NCI-H1930 (cell line): ENCODE measurements around the gene TNFSF4.
"Not testable (repeated sequence)": the region's sequence is repeated elsewhere in the genome, so short reads cannot be mapped to it uniquely, and the experiment has no call there.

ENCODE experiments used
- DNase-seq, 2 experiments: peaks; one replicate each; lab custom pipeline; 2025; lab: John Stamatoyannopoulos, UW

TNFSF4 gene

DNA sequence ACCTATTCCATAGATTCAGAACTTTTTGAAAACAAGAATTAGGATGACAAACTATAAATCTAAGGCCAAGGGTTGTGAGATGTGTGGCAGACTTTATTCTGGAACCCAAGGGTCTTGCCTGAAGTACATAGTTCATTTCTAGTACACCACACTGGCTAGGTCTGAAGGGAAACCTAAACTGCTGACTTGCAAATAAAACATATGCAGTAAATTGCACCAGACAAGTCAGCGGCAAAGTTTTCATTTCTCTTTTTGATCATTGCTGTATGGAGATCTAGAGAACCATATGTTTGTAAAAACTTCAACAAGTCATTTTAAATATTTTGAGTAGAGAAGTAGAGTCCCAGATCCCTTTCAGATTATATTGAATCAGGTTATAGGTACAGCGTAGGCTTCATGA lies 43.9 kb downstream of the TNFSF4 start:
- DNase-seq = no peak

DNA sequence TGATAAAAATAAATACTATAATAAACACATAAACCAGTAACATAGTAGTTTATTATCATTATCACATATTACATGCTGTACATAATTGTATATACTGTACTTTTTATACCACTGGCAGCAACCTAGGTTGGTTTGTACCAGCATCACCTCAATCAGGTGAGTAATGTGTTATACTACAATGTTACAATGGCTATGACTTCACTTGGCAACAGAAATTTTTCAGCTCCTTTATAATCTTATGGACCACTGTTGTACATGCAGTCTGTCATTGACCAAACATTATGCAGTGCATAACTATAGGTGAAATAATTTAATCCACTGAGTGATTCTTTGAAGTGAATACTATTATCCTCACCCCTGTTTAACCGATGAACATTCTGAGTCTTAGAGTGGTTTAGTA lies 44.5 kb downstream of the TNFSF4 start:
- no peak for DNase-seq

DNA sequence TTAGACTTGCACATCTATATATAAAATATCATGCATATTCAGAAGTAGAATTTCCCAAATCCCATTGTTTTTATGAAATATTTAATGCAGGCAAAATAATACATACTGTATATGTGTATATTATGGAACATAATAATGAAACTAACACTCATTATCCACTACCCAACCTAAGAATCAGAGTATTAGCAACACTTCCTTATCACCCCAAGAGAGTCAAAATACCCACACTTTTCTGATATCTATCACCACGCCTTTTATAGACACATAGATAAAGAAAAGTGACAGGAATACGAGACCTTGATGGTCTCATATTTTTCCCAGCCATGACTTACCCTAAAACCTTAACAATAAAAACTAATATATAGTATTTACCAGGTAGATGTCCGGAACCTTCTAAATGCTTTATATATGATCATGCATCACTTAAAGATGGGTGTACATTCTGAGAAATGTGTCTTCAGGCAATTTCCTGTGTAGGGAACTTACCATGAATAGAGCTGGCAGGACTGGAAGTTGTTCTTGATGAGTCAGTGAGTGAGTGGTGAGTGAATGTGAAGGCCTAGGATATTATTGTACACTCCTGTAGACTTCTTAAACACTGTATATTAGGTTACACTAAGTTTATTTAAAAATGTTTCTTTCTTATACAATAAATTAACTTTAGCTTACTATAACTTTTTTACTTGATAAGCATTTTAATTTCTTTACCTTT lies 45.5 kb downstream of the TNFSF4 start:
- DNase-seq = no peak

DNA sequence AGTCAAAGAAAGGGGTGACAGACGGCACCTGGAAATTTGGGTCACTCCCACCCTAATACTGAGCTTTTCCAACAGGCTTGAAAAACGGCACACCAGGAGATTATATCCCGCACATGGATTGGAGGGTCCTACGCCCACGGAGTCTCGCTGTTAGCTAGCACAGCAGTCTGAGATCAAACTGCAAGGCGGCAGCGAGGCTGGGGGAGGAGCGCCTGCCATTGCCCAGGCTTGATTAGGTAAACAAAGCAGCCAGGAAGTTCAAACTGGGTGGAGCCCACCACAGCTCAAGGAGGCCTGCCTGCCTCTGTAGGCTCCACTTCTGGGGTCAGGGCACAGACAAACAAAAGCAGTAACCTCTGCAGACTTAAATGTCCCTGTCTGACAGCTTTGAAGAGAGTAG lies 53.2 kb downstream of the TNFSF4 start:
- DNase-seq = not testable (repeated sequence)

DNA sequence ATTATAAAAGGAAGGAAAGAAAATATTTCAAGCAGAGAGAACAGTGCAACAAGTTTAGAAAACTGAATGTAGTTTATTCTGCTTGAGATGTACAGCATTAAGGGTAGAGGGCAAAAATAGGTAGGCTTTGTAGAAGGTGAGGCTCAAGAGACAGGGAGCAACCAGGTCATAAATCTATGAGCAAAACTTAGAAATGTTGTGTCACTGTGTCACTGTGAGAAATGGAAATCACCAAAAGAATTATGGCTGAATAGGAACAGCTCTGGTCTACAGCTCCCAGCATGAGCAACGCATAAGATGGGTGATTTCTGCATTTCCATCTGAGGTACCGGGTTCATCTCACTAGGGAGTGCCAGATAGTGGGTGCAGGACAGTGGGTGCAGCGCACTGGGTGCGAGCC lies 53.6 kb downstream of the TNFSF4 start:
- no peak for DNase-seq

DNA sequence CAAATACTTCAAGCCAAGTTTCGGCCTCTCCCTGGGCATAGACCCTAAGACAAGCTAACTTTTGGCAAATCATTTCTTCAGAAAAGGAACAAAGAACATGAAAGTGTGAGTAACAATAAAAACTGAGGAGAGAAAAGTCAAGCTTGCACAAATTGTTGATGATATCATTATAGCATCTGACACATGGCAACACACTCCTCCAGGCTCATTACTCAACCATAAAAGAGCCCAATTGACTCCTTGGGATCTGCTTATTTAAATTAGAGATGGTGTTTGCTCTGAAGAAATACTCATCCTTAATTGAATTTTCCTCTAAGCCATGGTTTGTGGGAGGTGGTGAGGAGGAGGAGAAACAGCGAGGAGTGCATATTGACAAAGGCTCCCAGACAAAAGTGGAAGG lies 54.5 kb downstream of the TNFSF4 start:
- DNase-seq = no peak

DNA sequence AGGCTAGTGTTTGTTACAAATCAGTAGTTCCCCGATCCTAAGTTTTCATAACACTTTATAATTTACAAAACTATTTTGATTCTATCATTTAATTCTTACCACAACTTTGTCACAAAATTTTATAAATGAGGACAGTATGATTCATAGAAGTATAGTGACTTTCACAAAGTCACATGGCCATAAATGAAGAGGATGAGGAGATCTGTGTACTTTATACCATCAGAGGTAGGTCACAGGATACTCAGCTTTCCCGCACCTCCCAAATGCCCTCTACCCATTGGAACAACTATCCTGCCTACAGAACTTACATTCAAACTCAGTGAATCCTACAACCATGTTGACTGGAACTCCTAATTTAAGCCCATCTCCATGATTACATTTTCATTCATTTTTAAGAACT lies 56.3 kb downstream of the TNFSF4 start:
- DNase-seq = no peak

DNA sequence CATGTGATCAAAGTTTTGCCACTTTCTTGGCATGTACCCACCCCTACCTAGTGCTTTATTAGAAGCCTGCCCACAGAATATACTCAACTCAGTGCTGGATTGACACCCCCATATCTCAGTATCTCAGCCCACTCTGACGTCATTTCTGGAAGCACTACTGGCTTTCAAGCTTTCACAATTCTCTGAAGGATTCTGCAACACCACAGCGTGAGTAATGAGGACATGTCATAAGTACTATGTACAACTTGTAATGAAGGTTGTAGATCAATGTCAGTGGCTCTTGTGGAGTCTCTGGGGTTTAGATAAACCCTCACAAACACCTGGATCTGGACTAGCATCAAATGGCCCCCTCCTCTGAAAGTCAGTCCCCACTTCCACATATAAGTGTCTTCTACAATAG lies 57.2 kb downstream of the TNFSF4 start:
- DNase-seq = no peak

DNA sequence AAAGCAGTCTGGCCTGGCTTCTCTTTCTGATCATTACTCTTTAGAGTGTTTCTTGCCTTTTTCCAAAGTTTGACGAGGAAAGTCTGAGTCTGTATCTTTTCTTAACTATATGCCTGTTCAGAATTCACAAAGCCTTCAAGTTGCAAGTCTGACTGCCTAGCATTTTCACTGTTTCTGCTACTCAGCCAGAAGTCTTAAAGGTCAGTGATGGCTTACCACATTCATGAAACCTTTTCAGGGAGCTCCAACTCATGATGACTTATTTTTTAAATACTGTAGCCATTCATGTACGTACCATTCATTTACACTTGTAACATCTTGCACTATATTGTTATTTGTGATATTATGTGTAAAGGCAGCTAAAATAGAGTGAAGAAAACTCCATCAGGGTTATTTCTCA lies 58.2 kb downstream of the TNFSF4 start:
- no peak for DNase-seq

DNA sequence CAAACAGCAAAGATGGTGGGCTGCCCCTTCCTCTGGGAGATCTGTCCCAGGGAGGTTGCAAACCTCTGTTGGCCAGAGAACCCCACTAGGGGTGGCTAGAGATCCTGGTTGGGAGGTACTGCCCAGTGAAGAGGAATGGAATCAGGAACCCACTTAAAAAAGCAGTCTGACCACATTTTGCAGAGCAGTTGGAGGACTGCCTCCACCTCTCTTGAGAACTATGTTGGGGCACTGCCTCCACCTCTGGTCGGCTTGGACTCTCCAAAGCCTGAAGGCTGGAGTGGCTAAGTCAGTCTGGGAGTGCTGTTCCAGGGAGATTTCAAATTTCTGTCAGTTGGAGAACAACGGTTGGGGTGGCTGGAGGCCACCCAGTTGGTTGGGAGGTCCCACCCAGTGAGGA lies 58.6 kb downstream of the TNFSF4 start:
- no peak for DNase-seq

DNA sequence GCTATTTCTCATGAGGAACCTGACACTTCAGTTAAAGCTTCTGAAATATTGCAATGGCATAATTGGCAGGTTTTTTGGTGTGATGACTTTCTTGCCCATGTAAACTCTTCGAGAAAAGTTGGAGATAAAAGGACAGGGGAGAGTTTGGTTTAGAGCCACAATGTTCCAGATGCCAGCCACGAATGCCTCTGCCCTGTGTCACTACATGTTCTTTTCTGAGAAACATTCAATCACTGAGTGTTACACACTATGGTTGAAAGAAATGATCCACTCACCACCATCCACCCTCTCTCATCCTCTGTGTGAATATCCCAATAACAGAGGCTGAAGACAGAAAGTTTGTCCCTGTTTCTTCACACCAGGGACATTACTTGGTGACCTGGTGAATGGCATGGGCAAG lies 66.4 kb downstream of the TNFSF4 start:
- DNase-seq = no peak

DNA sequence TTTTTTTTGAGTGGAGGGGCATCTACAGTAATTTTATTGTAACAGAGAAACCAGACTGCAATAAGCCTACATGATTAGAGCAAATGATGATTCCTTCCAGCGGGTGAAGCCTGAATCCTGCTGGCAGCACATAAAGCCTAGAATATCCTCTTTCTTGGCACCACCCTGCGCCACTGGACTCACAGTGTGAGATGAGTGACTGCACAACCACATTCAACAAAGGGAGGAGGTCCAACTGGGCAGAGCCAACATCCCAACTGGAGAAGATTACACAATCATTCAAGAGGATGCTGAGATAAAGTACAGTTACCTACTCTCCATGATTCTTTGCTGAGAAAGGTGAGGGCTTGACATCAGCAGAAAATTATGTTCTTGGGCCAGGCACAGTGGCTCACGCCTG lies 67.4 kb downstream of the TNFSF4 start:
- DNase-seq = no peak

DNA sequence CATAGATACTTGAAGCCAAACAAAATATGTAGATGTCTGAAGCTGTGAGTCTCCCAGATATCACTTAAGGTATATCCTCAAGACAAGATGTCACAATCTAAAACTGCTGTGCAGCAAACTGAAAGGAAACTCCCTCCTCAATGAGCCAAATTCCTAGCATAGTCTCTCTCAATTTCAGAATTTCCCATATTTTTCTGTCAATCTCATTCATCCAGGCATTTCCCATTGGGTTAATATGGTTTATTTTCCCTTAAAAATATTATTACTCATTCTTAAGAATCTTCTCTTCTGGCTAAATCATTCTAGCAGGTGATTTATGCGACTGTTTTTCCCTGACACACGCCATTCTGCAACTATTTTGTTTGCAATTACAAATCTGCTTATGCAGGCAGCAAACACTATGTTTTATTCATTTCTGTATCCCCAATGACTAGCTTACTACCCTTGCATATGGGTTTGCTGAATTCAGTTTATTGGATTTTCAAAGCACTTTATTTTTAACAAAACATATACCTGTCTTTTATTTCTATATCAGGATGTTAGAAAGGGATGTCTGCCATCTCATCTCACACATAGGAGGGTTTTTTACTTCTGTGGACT lies 69.9 kb downstream of the TNFSF4 start:
- no peak for DNase-seq

DNA sequence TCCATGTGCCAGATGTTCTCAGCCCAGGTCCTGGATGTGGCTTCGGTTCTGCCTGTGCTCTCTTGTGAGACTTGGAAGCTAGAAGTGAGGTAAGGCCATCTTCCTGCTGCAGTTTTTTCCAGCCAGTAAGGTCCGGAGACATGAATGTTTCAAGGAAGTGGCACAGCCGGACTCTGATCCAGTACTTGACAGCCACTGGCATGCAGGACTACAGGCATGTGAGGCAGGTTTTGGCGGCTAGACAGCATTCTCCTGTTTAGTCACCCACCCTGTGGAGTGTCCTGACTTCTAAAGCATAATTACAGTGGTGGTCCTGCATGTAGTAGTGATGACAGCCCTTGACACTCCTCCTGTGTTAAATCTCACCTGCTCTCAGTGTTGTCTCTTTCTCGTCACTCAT lies 72.3 kb downstream of the TNFSF4 start:
- no peak for DNase-seq

DNA sequence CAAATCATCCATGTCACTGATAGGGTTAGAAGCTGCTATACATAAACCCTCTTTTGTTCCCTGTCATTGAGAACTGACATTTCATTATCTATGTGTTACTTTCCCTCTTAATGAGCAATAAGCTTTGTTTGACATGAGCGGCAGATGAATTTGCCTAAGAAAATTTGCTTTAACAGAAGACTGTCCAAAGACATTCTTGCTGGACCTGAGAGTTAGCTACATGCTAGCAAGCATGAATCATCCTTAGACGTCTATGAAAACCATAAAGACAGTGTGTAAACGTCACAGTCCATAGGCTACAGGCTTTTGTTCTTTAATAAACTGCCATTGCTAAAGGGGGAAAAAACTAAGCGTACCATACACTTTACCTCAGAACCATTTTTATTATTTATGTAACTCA lies 73.1 kb downstream of the TNFSF4 start:
- no peak for DNase-seq
